Measurements from ENCODE around the gene PPP1R37.

The PPP1R37 gene

GRCh38 chr19:45107621-45108150 is 14.7 kb downstream of the PPP1R37 start:
- Histone ChIP-seq H2AK5ac (ENCODE audit: low read length) (no peak overlapping the region), H3K4me3 (ENCODE audit: low read length) (no peak overlapping the region), H3K4ac (ENCODE audit: low read depth, low read length) (no peak overlapping the region), H3K4me1 (ENCODE audit: control insufficient read depth, low read depth, low read length) (peaks cover 3% of the 10 kb centered on the region), H3K9ac (ENCODE audit: low read length) (no peak overlapping the region), H2BK120ac (ENCODE audit: low read depth, low read length) (no peak overlapping the region), H2BK15ac (replicated peaks; ENCODE audit: low read depth) (no peak overlapping the region), H3K18ac (ENCODE audit: low read length) (no peak overlapping the region), H3K56ac (ENCODE audit: low read length) (no peak overlapping the region), H3K36me3 (ENCODE audit: control insufficient read depth, insufficient read depth, low read length) (no peaks in the 10 kb centered on the region), H3K23ac (ENCODE audit: low read length) (no peak overlapping the region), H3K79me2 (ENCODE audit: control insufficient read depth, insufficient read depth, low read length) (peaks cover 55% of the 10 kb centered on the region), H3K79me1 (ENCODE audit: low read length) (peaks cover 46% of the 10 kb centered on the region), H2BK5ac (ENCODE audit: low read length) (no peak overlapping the region), H4K8ac (ENCODE audit: low read depth, low read length) (no peak overlapping the region), H3K4me2 (ENCODE audit: low read length) (no peak overlapping the region), H4K5ac (ENCODE audit: low read length) (no peak overlapping the region), H3K27ac (ENCODE audit: low read depth, low read length) (no peak overlapping the region), H3K27me3 (ENCODE audit: insufficient read depth, low read length, poor library complexity) (no peaks in the 10 kb centered on the region)
- no peak for DNase-seq
- no CpG with 5 or more reads among the region's 12 CpGs for WGBS (ENCODE audit: extremely low coverage, insufficient coverage, low lambda C conversion rate)

GRCh38 chr19:45110851-45111266 is 17.9 kb downstream of the PPP1R37 start:
- H4K5ac ChIP-seq (ENCODE audit: low read length) = no peak overlapping the region
- no peak overlapping the region for H2AK5ac ChIP-seq (ENCODE audit: low read length)
- H3K27ac ChIP-seq (ENCODE audit: low read depth, low read length) = no peak overlapping the region
- H3K23ac ChIP-seq (ENCODE audit: low read length) = no peak overlapping the region
- no peaks in the 10 kb centered on the region for H3K4me1 ChIP-seq (ENCODE audit: control insufficient read depth, low read depth, low read length)
- H3K79me2 ChIP-seq (ENCODE audit: control insufficient read depth, insufficient read depth, low read length) = peaks cover 46% of the 10 kb centered on the region
- H3K79me1 ChIP-seq (ENCODE audit: low read length) = peaks cover 44% of the 10 kb centered on the region
- no peak overlapping the region for H2BK120ac ChIP-seq (ENCODE audit: low read depth, low read length)
- no peak overlapping the region for H2BK15ac ChIP-seq (replicated peaks; ENCODE audit: low read depth)
- H2BK5ac ChIP-seq (ENCODE audit: low read length) = no peak overlapping the region
- H3K4ac ChIP-seq (ENCODE audit: low read depth, low read length) = no peak overlapping the region
- H3K9ac ChIP-seq (ENCODE audit: low read length) = no peak overlapping the region
- no peaks in the 10 kb centered on the region for H3K27me3 ChIP-seq (ENCODE audit: insufficient read depth, low read length, poor library complexity)
- H3K4me3 ChIP-seq (ENCODE audit: low read length) = no peak overlapping the region
- no peak overlapping the region for H4K8ac ChIP-seq (ENCODE audit: low read depth, low read length)
- WGBS (ENCODE audit: extremely low coverage, insufficient coverage, low lambda C conversion rate) = no CpG with 5 or more reads among the region's 5 CpGs
- DNase-seq = no peak
- H3K18ac ChIP-seq (ENCODE audit: low read length) = no peak overlapping the region
- H3K4me2 ChIP-seq (ENCODE audit: low read length) = no peak overlapping the region
- H3K36me3 ChIP-seq (ENCODE audit: control insufficient read depth, insufficient read depth, low read length) = no peaks in the 10 kb centered on the region
- H3K56ac ChIP-seq (ENCODE audit: low read length) = no peak overlapping the region

- Histone ChIP-seq H3K27me3 (ENCODE audit: insufficient read depth, low read length, poor library complexity) (no peaks in the 10 kb centered on the region), H2BK5ac (ENCODE audit: low read length) (no peak overlapping the region), H3K79me1 (ENCODE audit: low read length) (peaks cover 43% of the 10 kb centered on the region), H3K4me3 (ENCODE audit: low read length) (no peak overlapping the region), H3K18ac (ENCODE audit: low read length) (no peak overlapping the region), H3K23ac (ENCODE audit: low read length) (no peak overlapping the region), H3K4ac (ENCODE audit: low read depth, low read length) (no peak overlapping the region), H3K4me1 (ENCODE audit: control insufficient read depth, low read depth, low read length) (no peaks in the 10 kb centered on the region), H3K36me3 (ENCODE audit: control insufficient read depth, insufficient read depth, low read length) (no peaks in the 10 kb centered on the region), H3K4me2 (ENCODE audit: low read length) (no peak overlapping the region), H2BK15ac (replicated peaks; ENCODE audit: low read depth) (no peak overlapping the region), H3K56ac (ENCODE audit: low read length) (no peak overlapping the region), H2AK5ac (ENCODE audit: low read length) (no peak overlapping the region), H3K79me2 (ENCODE audit: control insufficient read depth, insufficient read depth, low read length) (peaks cover 45% of the 10 kb centered on the region), H4K5ac (ENCODE audit: low read length) (no peak overlapping the region), H3K9ac (ENCODE audit: low read length) (no peak overlapping the region), H4K8ac (ENCODE audit: low read depth, low read length) (no peak overlapping the region), H2BK120ac (ENCODE audit: low read depth, low read length) (no peak overlapping the region), H3K27ac (ENCODE audit: low read depth, low read length) (no peak overlapping the region)
- no peak for DNase-seq
- WGBS (ENCODE audit: extremely low coverage, insufficient coverage, low lambda C conversion rate) = no CpG with 5 or more reads among the region's 11 CpGs
These were observed 19.3 kb downstream of the PPP1R37 start for GRCh38 chr19:45112111-45112827.

- H3K27ac ChIP-seq (ENCODE audit: low read depth, low read length) = no peak overlapping the region
These were observed 20.6 kb downstream of the PPP1R37 start for GRCh38 chr19:45113628-45114027.

GRCh38 chr19:45114116-45114515 is 21.1 kb downstream of the PPP1R37 start:
- no peak overlapping the region for H4K8ac ChIP-seq (ENCODE audit: low read depth, low read length)
- no peak overlapping the region for H3K4me3 ChIP-seq (ENCODE audit: low read length)
- H3K4me2 ChIP-seq (ENCODE audit: low read length) = no peak overlapping the region
- no peaks in the 10 kb centered on the region for H3K27me3 ChIP-seq (ENCODE audit: insufficient read depth, low read length, poor library complexity)
- H3K79me2 ChIP-seq (ENCODE audit: control insufficient read depth, insufficient read depth, low read length) = peaks cover 41% of the 10 kb centered on the region
- no peak overlapping the region for H3K4ac ChIP-seq (ENCODE audit: low read depth, low read length)
- H3K4me1 ChIP-seq (ENCODE audit: control insufficient read depth, low read depth, low read length) = no peaks in the 10 kb centered on the region
- H2AK5ac ChIP-seq (ENCODE audit: low read length) = no peak overlapping the region
- no peak overlapping the region for H4K5ac ChIP-seq (ENCODE audit: low read length)
- H3K36me3 ChIP-seq (ENCODE audit: control insufficient read depth, insufficient read depth, low read length) = no peaks in the 10 kb centered on the region
- H2BK15ac ChIP-seq (replicated peaks; ENCODE audit: low read depth) = no peak overlapping the region
- H3K9ac ChIP-seq (ENCODE audit: low read length) = no peak overlapping the region
- no peak for DNase-seq
- H3K27ac ChIP-seq (ENCODE audit: low read depth, low read length) = no peak overlapping the region
- no peak overlapping the region for H2BK120ac ChIP-seq (ENCODE audit: low read depth, low read length)
- peaks cover 48% of the 10 kb centered on the region for H3K79me1 ChIP-seq (ENCODE audit: low read length)
- WGBS (ENCODE audit: extremely low coverage, insufficient coverage, low lambda C conversion rate) = no CpG with 5 or more reads among the region's 4 CpGs
- no peak overlapping the region for H2BK5ac ChIP-seq (ENCODE audit: low read length)
- no peak overlapping the region for H3K18ac ChIP-seq (ENCODE audit: low read length)
- H3K23ac ChIP-seq (ENCODE audit: low read length) = peak overlapping the region; percentile 15
- H3K56ac ChIP-seq (ENCODE audit: low read length) = no peak overlapping the region

More at GRCh38 chr19:45113628-45114027, 20.6 kb downstream of the PPP1R37 start:
- no peak overlapping the region for H2BK5ac ChIP-seq (ENCODE audit: low read length)
- no peaks in the 10 kb centered on the region for H3K27me3 ChIP-seq (ENCODE audit: insufficient read depth, low read length, poor library complexity)
- no peak overlapping the region for H2BK120ac ChIP-seq (ENCODE audit: low read depth, low read length)
- H3K23ac ChIP-seq (ENCODE audit: low read length) = no peak overlapping the region
- no peak overlapping the region for H2AK5ac ChIP-seq (ENCODE audit: low read length)
- H3K18ac ChIP-seq (ENCODE audit: low read length) = no peak overlapping the region
- DNase-seq = no peak
- no peaks in the 10 kb centered on the region for H3K36me3 ChIP-seq (ENCODE audit: control insufficient read depth, insufficient read depth, low read length)
- H3K4me2 ChIP-seq (ENCODE audit: low read length) = no peak overlapping the region
- no peak overlapping the region for H4K8ac ChIP-seq (ENCODE audit: low read depth, low read length)
- H2BK15ac ChIP-seq (replicated peaks; ENCODE audit: low read depth) = no peak overlapping the region
- no peak overlapping the region for H3K56ac ChIP-seq (ENCODE audit: low read length)
- WGBS (ENCODE audit: extremely low coverage, insufficient coverage, low lambda C conversion rate) = no CpG with 5 or more reads among the region's 9 CpGs
- peaks cover 44% of the 10 kb centered on the region for H3K79me2 ChIP-seq (ENCODE audit: control insufficient read depth, insufficient read depth, low read length)
- no peaks in the 10 kb centered on the region for H3K4me1 ChIP-seq (ENCODE audit: control insufficient read depth, low read depth, low read length)
- no peak overlapping the region for H4K5ac ChIP-seq (ENCODE audit: low read length)
- H3K79me1 ChIP-seq (ENCODE audit: low read length) = peaks cover 48% of the 10 kb centered on the region
- no peak overlapping the region for H3K9ac ChIP-seq (ENCODE audit: low read length)
- H3K4ac ChIP-seq (ENCODE audit: low read depth, low read length) = no peak overlapping the region
- H3K4me3 ChIP-seq (ENCODE audit: low read length) = no peak overlapping the region
